Cerebellar cortex (tissue), 1 donor: ENCODE data around the gene TNK2.
"Not testable (repeated sequence)": the region's sequence is repeated elsewhere in the genome, so short reads cannot be mapped to it uniquely, and the experiment has no call there.

Experiments
- DNase-seq: peaks from one replicate; pipeline ENCODE4 v3.0.0-alpha.2; 2015; ENCODE audit warnings: low spot score

The TNK2 gene

GRCh38 chr3:195885036-195885891 lies 23.1 kb downstream of the TNK2 start:
- no peak for DNase-seq

GRCh38 chr3:195884691-195885035 lies 23.7 kb downstream of the TNK2 start:
- DNase-seq = no peak

- DNase-seq = no peak
Measured at GRCh38 chr3:195883801-195884200, 24.6 kb downstream of the TNK2 start.

- no peak for DNase-seq
Measured at GRCh38 chr3:195883160-195883559, 25.2 kb downstream of the TNK2 start.

- DNase-seq = no peak
Measured at GRCh38 chr3:195882002-195882441, 26.3 kb downstream of the TNK2 start.

GRCh38 chr3:195881276-195881988 lies 26.9 kb downstream of the TNK2 start:
- no peak for DNase-seq

- DNase-seq = no peak
Measured at GRCh38 chr3:195880037-195880431, 28.3 kb downstream of the TNK2 start.

- no peak for DNase-seq
Measured at GRCh38 chr3:195879416-195880036, 28.8 kb downstream of the TNK2 start.

GRCh38 chr3:195878424-195879274 lies 29.7 kb downstream of the TNK2 start:
- no peak for DNase-seq

- DNase-seq = no peak
Measured at GRCh38 chr3:195877767-195878423, 30.5 kb downstream of the TNK2 start.

- DNase-seq = no peak
Measured at GRCh38 chr3:195877136-195877715, 31.1 kb downstream of the TNK2 start.

- no peak for DNase-seq
Measured at GRCh38 chr3:195876297-195877064, 31.9 kb downstream of the TNK2 start.

GRCh38 chr3:195875482-195876236 lies 32.7 kb downstream of the TNK2 start:
- DNase-seq = no peak

GRCh38 chr3:195873971-195874370 lies 34.4 kb downstream of the TNK2 start:
- DNase-seq = no peak

GRCh38 chr3:195873281-195873887 lies 35.0 kb downstream of the TNK2 start:
- DNase-seq = no peak

GRCh38 chr3:195872800-195873199 lies 35.6 kb downstream of the TNK2 start:
- no peak for DNase-seq

GRCh38 chr3:195872097-195872496 lies 36.3 kb downstream of the TNK2 start:
- no peak for DNase-seq

GRCh38 chr3:195871686-195872085 lies 36.7 kb downstream of the TNK2 start:
- DNase-seq = not testable (repeated sequence)

- no peak for DNase-seq
Measured at GRCh38 chr3:195870937-195871336, 37.4 kb downstream of the TNK2 start.
